Liver (tissue), 9 donors: Measurements from ENCODE around the gene IFT74. TPM values are rescaled to one million over a fixed set of nuclear protein-coding genes. Genes with fewer than 3 reads are reported as not detected.
A peak's percentile ranks its signal among the peaks of the same experiment; 100 is the strongest.

Source experiments
- DNase-seq: peaks from one replicate; pipeline ENCODE4 v3.0.0-alpha.2; 2017; ENCODE audit warnings: low spot score
- H3K27ac ChIP-seq, 2 donors: one replicate each; pipeline ENCODE4 v1.7.0; 2013; ENCODE audit warnings: inconsistent platforms in 2 of 2, low read length in 2 of 2, control low read depth in 1 of 2, low read depth in 1 of 2, mild to moderate bottlenecking in 1 of 2
- H3K27me3 ChIP-seq, 4 donors: one replicate each; pipeline versions ENCODE4 v1.6.1 to v1.7.0; 2013; ENCODE audit warnings: low read length in 3 of 4, inconsistent platforms in 1 of 4, mild to moderate bottlenecking in 1 of 4, moderate library complexity in 1 of 4; ENCODE audit not compliant: control insufficient read depth in 4 of 4, insufficient read depth in 4 of 4
- H3K36me3 ChIP-seq, 4 donors: one replicate each; pipeline versions ENCODE4 v1.6.1 to v1.7.0; 2013; ENCODE audit warnings: low read length in 3 of 4, mild to moderate bottlenecking in 3 of 4, low read depth in 1 of 4, moderate library complexity in 1 of 4; ENCODE audit not compliant: control insufficient read depth in 4 of 4, insufficient read depth in 3 of 4
- H3K4me1 ChIP-seq, 4 donors: one replicate each; pipeline versions ENCODE4 v1.6.1 to v1.7.0; 2013; ENCODE audit warnings: low read length in 3 of 4, mild to moderate bottlenecking in 3 of 4, moderate library complexity in 1 of 4; ENCODE audit not compliant: control insufficient read depth in 4 of 4, insufficient read depth in 4 of 4
- H3K4me3 ChIP-seq, 3 donors: one replicate each; pipeline versions ENCODE4 v1.6.1 to v1.7.0; 2013; ENCODE audit warnings: low read length in 3 of 3, control low read depth in 1 of 3, low read depth in 1 of 3, mild to moderate bottlenecking in 1 of 3
- H3K9ac ChIP-seq, 2 donors: one replicate each; pipeline ENCODE4 v1.7.0; 2013; ENCODE audit warnings: low read length in 2 of 2, mild to moderate bottlenecking in 2 of 2, moderate library complexity in 2 of 2, control low read depth in 1 of 2, low read depth in 1 of 2
- H3K9me3 ChIP-seq, 4 donors: one replicate each; pipeline versions ENCODE4 v1.6.1 to v1.7.0; 2013; ENCODE audit warnings: low read length in 3 of 4; ENCODE audit not compliant: control insufficient read depth in 4 of 4
- FOXA1 ChIP-seq: IDR thresholded peaks from 2 replicates; pipeline ENCODE4 v1.6.1; 2016; ENCODE audit warnings: antibody characterized with exemption
- FOXA2 ChIP-seq: IDR thresholded peaks from 2 replicates; pipeline ENCODE4 v1.6.1; 2016; ENCODE audit warnings: antibody characterized with exemption
- GABPA ChIP-seq, 2 donors: IDR thresholded peaks in 1 of 2; conservative IDR thresholded peaks in 1 of 2; 2 replicates each; pipeline ENCODE4 v1.6.1; 2016; ENCODE audit warnings: antibody characterized with exemption in 2 of 2, mild to moderate bottlenecking in 1 of 2, moderate library complexity in 1 of 2
- HNF4A ChIP-seq, 2 donors: conservative IDR thresholded peaks; 2 replicates each; pipeline ENCODE4 v1.6.1; 2016; ENCODE audit warnings: antibody characterized with exemption in 2 of 2, mild to moderate bottlenecking in 2 of 2
- HNF4G ChIP-seq: IDR thresholded peaks from 2 replicates; pipeline ENCODE4 v1.6.1; 2016; ENCODE audit warnings: antibody characterized with exemption
- JUND ChIP-seq, 2 donors: IDR thresholded peaks; 2 replicates each; pipeline ENCODE4 v1.6.1; 2016; ENCODE audit warnings: antibody characterized with exemption in 2 of 2
- RAD21 ChIP-seq, 2 donors: IDR thresholded peaks; 2 replicates each; pipeline ENCODE4 v1.6.1; 2016; ENCODE audit warnings: antibody characterized with exemption in 2 of 2, mild to moderate bottlenecking in 2 of 2
- RXRA ChIP-seq, 2 donors: IDR thresholded peaks; 2 replicates each; pipeline ENCODE4 v1.6.1; 2017 to 2018; ENCODE audit warnings: antibody characterized with exemption in 2 of 2, mild to moderate bottlenecking in 1 of 2
- SP1 ChIP-seq: IDR thresholded peaks from 2 replicates; pipeline ENCODE4 v1.6.1; 2018; ENCODE audit warnings: antibody characterized with exemption, mild to moderate bottlenecking
- TAF1 ChIP-seq: conservative IDR thresholded peaks from 2 replicates; pipeline ENCODE4 v1.6.1; 2016; ENCODE audit warnings: antibody characterized with exemption, mild to moderate bottlenecking
- YY1 ChIP-seq: IDR thresholded peaks from 2 replicates; pipeline ENCODE4 v1.6.1; 2016; ENCODE audit warnings: antibody characterized with exemption, mild to moderate bottlenecking
- WGBS: extraction: QIAGEN DNeasy Blood & Tissue Kit; methylation state at CpG from one replicate; pipeline ENCODE4 v1.1.7; 2013; 5-methylcytosine and 5-hydroxymethylcytosine counted together
- polyA plus RNA-seq, 2 donors: library from polyadenylated mRNA; stranded (reverse) in 1 of 2; unstranded in 1 of 2; fragments of 200-250 nt in 1 of 2; fragments of >200 nt in 1 of 2; fragmentation: Nextera tagmentation in 1 of 2; extraction: Ambion mirVana in 1 of 2; gene quantifications; one replicate each; pipeline versions ENCODE4 v1.2.1 to v1.2.3, GENCODE V29; 2013 to 2015
- total RNA-seq, 2 donors: library from RNA; depleted of rRNA; stranded (reverse); fragments of >200 nt; gene quantifications; one replicate each; pipeline ENCODE4 v1.2.3, GENCODE V29; 2014
- TF ChIP-seq, protein P1 (sequence below): IDR thresholded peaks from 2 replicates; pipeline ENCODE4 v1.6.1; 2016; ENCODE audit warnings: antibody characterized with exemption
- TF ChIP-seq, protein P2 (sequence below): IDR thresholded peaks from 2 replicates; pipeline ENCODE4 v1.6.1; 2016; ENCODE audit warnings: antibody characterized with exemption
- TF ChIP-seq, protein P3 (sequence below): IDR thresholded peaks from 2 replicates; pipeline ENCODE4 v1.6.1; 2016; ENCODE audit warnings: antibody characterized with exemption
- donor health status: healthy.
- donor health status: healthy.
- donor health status: healthy.
- donor health status: healthy.
- donor health status: healthy.

IFT74 gene
- total and polyA plus RNA-seq, 4 donors, result 4.9 to 10.5 (median 7.4) TPM

DNA sequence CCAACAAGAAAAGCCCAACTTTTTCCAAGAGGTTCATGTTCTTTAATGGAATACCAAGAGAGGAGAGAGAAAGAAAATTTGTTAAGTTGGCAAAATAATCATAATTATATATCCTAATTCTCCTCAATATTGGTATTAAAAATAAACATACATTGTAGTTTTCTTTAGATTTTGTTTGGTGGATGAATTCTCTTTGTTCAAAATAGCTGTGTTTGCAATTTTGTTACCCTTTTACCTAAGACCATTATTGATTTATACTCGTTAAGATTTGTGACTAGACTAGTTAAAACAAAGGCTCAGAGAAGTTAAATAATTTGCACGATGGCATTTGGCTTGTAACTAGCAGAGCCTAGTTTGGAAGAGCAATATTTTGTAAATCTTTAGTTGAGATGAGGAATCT lies 39.6 kb downstream of the IFT74 start:
- H3K36me3 ChIP-seq, result peaks cover 0 to 3% (median under 1%) of the 10 kb centered on the region in 4 donors
- no peaks in the 10 kb centered on the region for H3K27me3 ChIP-seq
- no peak for DNase-seq
- no peaks in the 10 kb centered on the region for H3K4me1 ChIP-seq
- TF ChIP-seq HNF4A (conservative IDR thresholded peaks at IDR 0.05) (no peak), FOXA2 (no peak), SP1 (no peak), HNF4G (no peak), JUND (IDR thresholded peaks at IDR 0.05) (no peak)
- TF ChIP-seq, protein P1, sequence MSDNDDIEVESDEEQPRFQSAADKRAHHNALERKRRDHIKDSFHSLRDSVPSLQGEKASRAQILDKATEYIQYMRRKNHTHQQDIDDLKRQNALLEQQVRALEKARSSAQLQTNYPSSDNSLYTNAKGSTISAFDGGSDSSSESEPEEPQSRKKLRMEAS, result no peak
- H3K27ac ChIP-seq, result no peak overlapping the region
- WGBS, result 47% methylated on average over 2 of the region's 2 CpGs
- H3K4me3 ChIP-seq, result no peak overlapping the region
- no peak overlapping the region for H3K9ac ChIP-seq
- H3K9me3 ChIP-seq, result no peaks in the 10 kb centered on the region

DNA sequence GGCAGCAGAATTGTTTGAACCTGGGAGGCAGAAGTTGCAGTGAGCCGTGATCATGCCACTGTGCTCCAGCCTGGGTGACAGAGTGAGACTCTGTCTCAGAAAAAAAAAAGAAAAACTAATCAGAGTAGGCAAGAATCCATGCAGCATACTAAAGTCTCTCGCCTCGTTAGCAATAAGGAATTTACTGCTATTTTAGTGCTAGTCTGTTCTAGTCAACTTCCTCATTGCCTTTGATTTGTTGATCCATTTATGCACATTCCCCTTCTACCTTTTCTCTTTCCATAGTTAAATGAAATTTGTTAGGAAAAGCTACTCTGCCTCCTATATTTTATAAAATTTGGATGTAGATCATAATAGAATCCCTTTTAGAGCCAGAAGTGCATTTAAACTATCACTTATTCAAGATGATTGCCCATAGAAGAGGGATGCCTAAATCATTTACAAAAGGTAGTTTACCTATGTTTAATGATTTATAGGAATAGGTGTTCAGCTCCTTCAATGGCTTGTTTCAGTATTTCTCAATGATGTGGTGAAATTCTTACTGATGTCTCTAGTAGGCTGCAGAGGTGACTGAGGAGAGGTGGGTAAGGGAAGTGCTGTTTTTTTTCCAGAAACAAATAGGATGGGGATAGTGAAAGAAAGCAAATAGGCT lies 47.3 kb downstream of the IFT74 start:
- H3K9ac ChIP-seq, result no peak overlapping the region
- no peak for DNase-seq
- 81% methylated on average over 3 of the region's 3 CpGs for WGBS
- H3K36me3 ChIP-seq, result no peaks in the 10 kb centered on the region
- no peak overlapping the region for H3K4me3 ChIP-seq
- H3K27ac ChIP-seq, result no peak overlapping the region
- H3K9me3 ChIP-seq, result no peaks in the 10 kb centered on the region
- no peaks in the 10 kb centered on the region for H3K27me3 ChIP-seq
- TF ChIP-seq HNF4A (conservative IDR thresholded peaks at IDR 0.05) (peak; percentile 4 to 24), RAD21 (IDR thresholded peaks at IDR 0.05) (no peak), FOXA2 (no peak)
- H3K4me1 ChIP-seq, result peaks cover 0 to 1% (median 0%) of the 10 kb centered on the region in 4 donors

DNA sequence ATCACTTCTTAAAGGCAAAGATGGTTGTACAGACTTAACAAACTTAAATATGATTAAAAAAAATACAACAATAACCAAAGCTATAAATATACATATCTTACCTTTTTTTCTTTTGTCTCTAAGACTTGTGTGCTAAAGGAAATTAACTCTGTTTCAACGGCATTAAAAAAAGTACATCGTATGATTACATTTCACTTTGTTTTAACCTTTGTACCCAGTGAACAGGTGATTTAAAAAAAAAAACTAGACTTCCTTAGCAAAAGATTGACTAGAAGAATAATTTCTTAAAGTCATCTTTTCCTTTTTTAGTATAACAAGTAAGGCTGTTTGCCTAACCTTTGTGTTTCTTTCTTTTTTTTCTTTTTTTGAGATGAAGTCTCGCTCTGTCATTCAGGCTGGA lies 49.3 kb downstream of the IFT74 start, which contains the start of gene LRRC19:
Gene LRRC19, minus strand, starts transcription at position 182 of the 400 bp plus-strand sequence. CDS start 5,978 bp downstream, outside the sequence.
- H3K27ac ChIP-seq, result no peak within 1 kb of the TSS

DNA sequence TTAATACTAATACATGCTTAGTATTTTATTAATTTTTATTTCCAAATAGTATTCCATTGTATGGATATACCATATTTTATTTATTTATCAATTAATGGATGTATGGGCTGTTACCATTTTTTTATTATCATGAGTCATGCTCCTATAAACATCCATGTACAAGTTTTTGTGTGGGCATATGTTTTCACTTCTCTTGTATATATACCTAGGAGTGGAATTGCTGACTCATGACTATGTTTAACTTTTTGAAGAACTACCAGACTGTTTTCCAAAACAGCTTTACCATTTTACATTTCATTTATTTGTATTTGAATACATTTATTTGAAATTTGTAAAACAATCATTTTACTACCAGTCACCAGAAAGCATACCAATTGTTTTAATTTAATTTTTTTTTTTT lies 63.4 kb downstream of the IFT74 start:
- H3K4me3 ChIP-seq, result no peak overlapping the region
- no peak for DNase-seq
- peaks cover 4 to 22% (median 16%) of the 10 kb centered on the region in 4 donors for H3K36me3 ChIP-seq
- no peak for TF ChIP-seq YY1
- H3K27me3 ChIP-seq, result no peaks in the 10 kb centered on the region
- no peaks in the 10 kb centered on the region for H3K4me1 ChIP-seq
- no peak overlapping the region for H3K27ac ChIP-seq
- no peak overlapping the region for H3K9ac ChIP-seq
- no peaks in the 10 kb centered on the region for H3K9me3 ChIP-seq

More for the DNA sequence above, 49.3 kb downstream of the IFT74 start, which contains the start of gene LRRC19:
- Histone ChIP-seq H3K36me3 (peaks cover 0 to 2% (median 0%) of the 10 kb centered on the region in 4 donors), H3K4me3 (no peak within 1 kb of the TSS), H3K9me3 (no peaks in the 10 kb centered on the region), H3K4me1 (peaks cover 0 to 1% (median 0%) of the 10 kb centered on the region in 4 donors), H3K9ac (no peak within 1 kb of the TSS), H3K27me3 (no peaks in the 10 kb centered on the region)
- no peak for TF ChIP-seq FOXA1
- TF ChIP-seq HNF4A (conservative IDR thresholded peaks at IDR 0.05), result peak; percentile 34 to 53
- WGBS, result 47% methylated on average over 3 of the region's 3 CpGs
- no peak for DNase-seq

DNA sequence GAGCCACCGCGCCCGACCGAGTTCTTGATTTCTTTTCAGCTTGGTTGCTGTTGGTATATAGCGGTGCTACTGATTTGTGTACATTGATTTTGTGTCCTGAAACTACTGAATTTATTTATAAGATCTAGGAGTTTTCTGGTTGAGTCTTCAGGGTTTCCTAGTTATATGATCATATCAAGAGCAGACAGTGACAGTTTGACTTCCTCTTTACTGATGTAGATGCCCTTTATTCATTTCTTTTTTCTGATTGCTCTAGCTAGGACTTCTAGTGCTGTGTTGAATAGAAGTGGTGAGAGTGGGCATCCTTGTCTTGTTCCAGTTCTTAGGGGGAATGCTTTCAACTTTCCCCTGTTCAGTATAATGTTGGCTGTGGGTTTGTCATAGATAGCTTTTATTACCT lies 66.7 kb downstream of the IFT74 start:
- Histone ChIP-seq H3K4me3 (no peak overlapping the region), H3K9ac (no peak overlapping the region), H3K27ac (no peak overlapping the region), H3K36me3 (peaks cover 4 to 15% (median 10%) of the 10 kb centered on the region in 4 donors), H3K4me1 (no peaks in the 10 kb centered on the region), H3K9me3 (no peaks in the 10 kb centered on the region), H3K27me3 (no peaks in the 10 kb centered on the region)
- no peak for DNase-seq
- no peak for TF ChIP-seq GABPA (IDR thresholded peaks at IDR 0.05 in 1 of 2, conservative IDR thresholded peaks at IDR 0.05 in 1 of 2)
- TF ChIP-seq, protein P2, sequence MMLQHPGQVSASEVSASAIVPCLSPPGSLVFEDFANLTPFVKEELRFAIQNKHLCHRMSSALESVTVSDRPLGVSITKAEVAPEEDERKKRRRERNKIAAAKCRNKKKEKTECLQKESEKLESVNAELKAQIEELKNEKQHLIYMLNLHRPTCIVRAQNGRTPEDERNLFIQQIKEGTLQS, result no peak
- no peak for TF ChIP-seq RAD21 (IDR thresholded peaks at IDR 0.05)
- no peak for TF ChIP-seq RXRA (IDR thresholded peaks at IDR 0.05)
- TF ChIP-seq TAF1, result no peak
- no peak for TF ChIP-seq YY1
- TF ChIP-seq, protein P3, sequence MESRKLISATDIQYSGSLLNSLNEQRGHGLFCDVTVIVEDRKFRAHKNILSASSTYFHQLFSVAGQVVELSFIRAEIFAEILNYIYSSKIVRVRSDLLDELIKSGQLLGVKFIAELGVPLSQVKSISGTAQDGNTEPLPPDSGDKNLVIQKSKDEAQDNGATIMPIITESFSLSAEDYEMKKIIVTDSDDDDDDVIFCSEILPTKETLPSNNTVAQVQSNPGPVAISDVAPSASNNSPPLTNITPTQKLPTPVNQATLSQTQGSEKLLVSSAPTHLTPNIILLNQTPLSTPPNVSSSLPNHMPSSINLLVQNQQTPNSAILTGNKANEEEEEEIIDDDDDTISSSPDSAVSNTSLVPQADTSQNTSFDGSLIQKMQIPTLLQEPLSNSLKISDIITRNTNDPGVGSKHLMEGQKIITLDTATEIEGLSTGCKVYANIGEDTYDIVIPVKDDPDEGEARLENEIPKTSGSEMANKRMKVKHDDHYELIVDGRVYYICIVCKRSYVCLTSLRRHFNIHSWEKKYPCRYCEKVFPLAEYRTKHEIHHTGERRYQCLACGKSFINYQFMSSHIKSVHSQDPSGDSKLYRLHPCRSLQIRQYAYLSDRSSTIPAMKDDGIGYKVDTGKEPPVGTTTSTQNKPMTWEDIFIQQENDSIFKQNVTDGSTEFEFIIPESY, result no peak
- no peak for TF ChIP-seq SP1
- WGBS, result over 99% methylated on average over 5 of the region's 5 CpGs
